ENCODE data around the gene NECAB3. TPM values are rescaled to one million over a fixed set of nuclear protein-coding genes. Genes with fewer than 3 reads are reported as not detected.

Gene NECAB3
- 26.4 and 61.5 TPM in 2 replicates for total RNA-seq (2016; rRNA removed; fragmentation: Illumina TruSeq; extraction: Trizol)
- total RNA-seq (2016; cell fraction: cytosol; rRNA removed; fragmentation: Illumina TruSeq; extraction: Trizol; ENCODE audit: low read depth), result 43.9 and 46.0 TPM in 2 replicates
- total RNA-seq (2016; cell fraction: insoluble cytoplasmic fraction; rRNA removed; fragmentation: Illumina TruSeq; extraction: Trizol), result 23.2 and 62.1 TPM in 2 replicates
- total RNA-seq (2016; cell fraction: membrane; rRNA removed; fragmentation: Illumina TruSeq; extraction: Trizol), result 62.7 and 67.8 TPM in 2 replicates
- total RNA-seq (2016; cell fraction: nucleus; rRNA removed; fragmentation: Illumina TruSeq; extraction: Trizol), result 71.4 and 86.1 TPM in 2 replicates
- polyA plus RNA-seq (2011; rRNA removed), result 65.5 and 81.8 TPM in 2 replicates
- 30.3 and 70.4 TPM in 2 replicates for polyA plus RNA-seq (2011; cell fraction: cytosol; rRNA removed)
- polyA plus RNA-seq (2011; cell fraction: nucleus; rRNA removed), result 585 and 688 TPM in 2 replicates
- 32.0 and 41.2 TPM in 2 replicates for polyA plus RNA-seq (2012)
- 18.6 and 21.1 TPM in 2 replicates for polyA plus RNA-seq (2016; cell fraction: cytosol; fragmentation: Illumina TruSeq; extraction: Trizol; ENCODE audit: low read depth)
- 21.8 and 29.6 TPM in 2 replicates for polyA plus RNA-seq (2016; cell fraction: insoluble cytoplasmic fraction; fragmentation: Illumina TruSeq; extraction: Trizol; ENCODE audit: low read depth)
- 29.2 TPM in 2 replicates for polyA plus RNA-seq (2016; cell fraction: membrane; fragmentation: Illumina TruSeq; extraction: Trizol; ENCODE audit: low read depth)
- 161 and 163 TPM in 2 replicates for polyA plus RNA-seq (2016; cell fraction: nucleus; fragmentation: Illumina TruSeq; extraction: Trizol; ENCODE audit: insufficient read depth, low read depth)
- polyA minus RNA-seq (2011; rRNA and poly(A)+ RNA removed; ENCODE audit: low replicate concordance), result 148 and 154 TPM in 2 replicates
- polyA minus RNA-seq (2011; cell fraction: cytosol; rRNA and poly(A)+ RNA removed), result 27.1 and 33.2 TPM in 2 replicates
- polyA minus RNA-seq (2011; cell fraction: nucleus; rRNA and poly(A)+ RNA removed), result 103 and 112 TPM in 2 replicates
- percentile 81 among the genes with signal in this experiment for Bru-seq, nascent RNA
- percentile 57 among the genes with signal in this experiment for BruChase-seq, experiment 1, labeled RNA remaining after a 6-hour chase
- BruChase-seq, experiment 2, labeled RNA remaining after a 2-hour chase, result percentile 68 among the genes with signal in this experiment
- long read RNA-seq, experiment 1, transcript NECAB3-202 (13 exons, 1,942 nt), result major isoform, 11 of 35 reads
- long read RNA-seq, experiment 1, partial matches to known transcripts, result 6 of 35 reads
- long read RNA-seq, experiment 1, other reads (novel, unspliced or antisense), result 15 of 35 reads
- long read RNA-seq, experiment 2, transcript NECAB3-201 (12 exons, 1,989 nt), result minor isoform, 5 of 130 reads
- long read RNA-seq, experiment 2, transcript NECAB3-202 (13 exons, 1,942 nt), result major isoform, 41 of 130 reads
- long read RNA-seq, experiment 2, partial matches to known transcripts, result 25 of 130 reads
- long read RNA-seq, experiment 2, other reads (novel, unspliced or antisense), result 59 of 130 reads

GRCh38 chr20:33674294-33675135 is at the start of gene NECAB3:
TSS of gene NECAB3 (minus strand) at chr20:33674428. CDS start at chr20:33674352, 76 bp downstream.
- Histone ChIP-seq H3K4me2 (ENCODE audit: low read depth, low read length) (peak within 1 kb of the TSS; percentile 93), H3K9me3 (ENCODE audit: low read length) (no peaks in the 10 kb centered on the region), H2AFZ (ENCODE audit: low read length) (peak within 1 kb of the TSS; percentile 75), H3K27ac (ENCODE audit: extremely low read length, insufficient read depth, low read length) (peak within 1 kb of the TSS; percentile 81), H3K4me1 (ENCODE audit: insufficient read depth, low read length) (peaks cover 51% of the 10 kb centered on the region), H3K36me3 (replicated peaks in 1 of 2; ENCODE audit: control insufficient read depth in 1 of 2, insufficient read depth in 2 of 2, low read length in 2 of 2) (peaks cover 7 to 49% of the 10 kb centered on the region in 2 experiments), H3K4me3 (replicated peaks in 1 of 3; ENCODE audit: insufficient read depth in 1 of 3, low read depth in 2 of 3, low read length in 3 of 3) (peak within 1 kb of the TSS; percentile 81 to 96 (median 96)), H4K20me1 (ENCODE audit: insufficient read depth, low read length) (0 out of 2 replicates have a peak, but pooled peaks cover 3% of the 10 kb centered on the region), H3K79me2 (ENCODE audit: insufficient read depth, low read length) (peaks cover 24% of the 10 kb centered on the region), H3K9ac (ENCODE audit: insufficient read depth, low read depth, low read length) (peak within 1 kb of the TSS; percentile 94), H3K27me3 (ENCODE audit: control insufficient read depth in 1 of 2, insufficient read depth in 2 of 2, low read length in 2 of 2) (peaks cover 0 to 3% of the 10 kb centered on the region in 2 experiments; a peak in 1 of 5 replicates)
- ATAC-seq, result peak; percentile 81
- ChIA-PET CTCF (ENCODE audit: low intra/inter-chr PET ratio, low total read pairs) (no interaction called here), POLR2A (interaction anchor here (0.5 to 2.6 kb wide), 10 partner anchors 9 to 322 kb away, joined by 3 to 16 read pairs (median 5); partner anchors contain the start of genes ACTL10, SNTA1 and ZNF341)
- WGBS (ENCODE audit: low lambda C conversion rate), result 4% methylated on average over 43 of the region's 73 CpGs
- DNase-seq (ENCODE audit: low spot score), result peak; percentile 82
- BruUV-seq (replicated peaks), result TSS peak; percentile 84
- in situ Hi-C loops (cut with HindIII; ENCODE audit: extremely low pct_ligation_motif_present, low pct_unique_long_range_greater_than_20kb) (no loop called here), intact Hi-C loops (cut with micrococcal nuclease; ENCODE audit: unreplicated experiment) (loop anchor here (1.0 to 5.0 kb wide), 3 partner anchors 11 to 323 kb away; partner anchors contain the start of gene ZNF341)
- peak; percentile 28 for FAIRE-seq
- TF ChIP-seq ZNF280B (CRISPR knock-in tag; IDR thresholded peaks at IDR 0.05; ENCODE audit: borderline replicate concordance), result peak; percentile 89
- TF ChIP-seq ZSCAN22 (CRISPR knock-in tag; IDR thresholded peaks at IDR 0.05), result no peak
- TF ChIP-seq NFE2 (CRISPR knock-in tag; IDR thresholded peaks at IDR 0.05), result no peak
- 0 out of 4 replicates have a peak, but pooled peaks of 1 of the 2 experiments have one; percentile 18 for TF ChIP-seq EP300 (IDR thresholded peaks at IDR 0.05; ENCODE audit: low read depth in 2 of 2, low read length in 2 of 2)
- peak; percentile 41; the same call in 1 of the 2 replicates for TF ChIP-seq EP300 (CRISPR knock-in tag; IDR thresholded peaks at IDR 0.05; ENCODE audit: borderline replicate concordance)
- no peak for TF ChIP-seq CENPX (CRISPR knock-in tag; IDR thresholded peaks at IDR 0.05)
- peak; percentile 39; the same call in 1 of the 2 replicates for TF ChIP-seq FOXO1 (CRISPR knock-in tag; IDR thresholded peaks at IDR 0.05)
- peak; percentile 90 for TF ChIP-seq ZNF788 (CRISPR knock-in tag; IDR thresholded peaks at IDR 0.05; ENCODE audit: borderline replicate concordance)
- TF ChIP-seq PAX8 (CRISPR knock-in tag; IDR thresholded peaks at IDR 0.05; ENCODE audit: borderline replicate concordance), result peak; percentile 90
- peak; percentile 64; the same call in 1 of the 2 replicates for TF ChIP-seq ZNF775 (CRISPR knock-in tag; IDR thresholded peaks at IDR 0.05; ENCODE audit: borderline replicate concordance)
- TF ChIP-seq SPEN (CRISPR knock-in tag; IDR thresholded peaks at IDR 0.05; ENCODE audit: low read depth), result peak; percentile 73; the same call in 1 of the 2 replicates
- no peak for TF ChIP-seq FOXJ3 (CRISPR knock-in tag; IDR thresholded peaks at IDR 0.05; ENCODE audit: borderline replicate concordance)
- peak; percentile 47; the same call in 1 of the 2 replicates for TF ChIP-seq TEF (CRISPR knock-in tag; IDR thresholded peaks at IDR 0.05)
- peak; percentile 68; the same call in 1 of the 2 replicates for TF ChIP-seq ZNF251 (CRISPR knock-in tag; IDR thresholded peaks at IDR 0.05)
